Neural crest cell (in vitro differentiated cells): ENCODE measurements around the gene DYRK1B. TPM values are rescaled to one million over a fixed set of nuclear protein-coding genes. Genes with fewer than 3 reads are reported as not detected.

Source experiments
- DNase-seq: peaks from one replicate; pipeline ENCODE4 v3.0.0; 2021; ENCODE audit warnings: low read depth, mixed read lengths, low spot score
- H3K27ac Mint-ChIP-seq: one replicate; pipeline ENCODE4 v1.8.0; 2021; ENCODE audit warnings: mild to moderate bottlenecking, mixed read lengths; ENCODE audit not compliant: unreplicated experiment
- H3K27me3 Mint-ChIP-seq: 2 replicates; pipeline ENCODE4 v1.8.0; 2021; ENCODE audit warnings: low read depth, mild to moderate bottlenecking, mixed read lengths
- H3K36me3 Mint-ChIP-seq: 2 replicates; pipeline ENCODE4 v1.8.0; 2021; ENCODE audit warnings: low read depth, mild to moderate bottlenecking, mixed read lengths
- H3K4me1 Mint-ChIP-seq: 2 replicates; pipeline ENCODE4 v1.8.0; 2021; ENCODE audit warnings: mixed read lengths
- H3K4me3 Mint-ChIP-seq: one replicate; pipeline ENCODE4 v1.8.0; 2021; ENCODE audit warnings: mild to moderate bottlenecking, mixed read lengths
- H3K9me3 Mint-ChIP-seq: 2 replicates; pipeline ENCODE4 v1.8.0; 2021; ENCODE audit warnings: mixed read lengths
- total RNA-seq: library from RNA; stranded (reverse); gene quantifications from 2 replicates; pipeline ENCODE4 v1.2.1, GENCODE V29; 2021
- TF ChIP-seq, protein P1 (sequence below): fragments of 200-600 bp; sonication (generic); conservative IDR thresholded peaks from 2 replicates; pipeline ENCODE4 v1.5.0; 2021; ENCODE audit warnings: antibody characterized with exemption, mild to moderate bottlenecking

The DYRK1B gene
- total RNA-seq, 1 donor from 2014 or later: 44.9 TPM

DNA sequence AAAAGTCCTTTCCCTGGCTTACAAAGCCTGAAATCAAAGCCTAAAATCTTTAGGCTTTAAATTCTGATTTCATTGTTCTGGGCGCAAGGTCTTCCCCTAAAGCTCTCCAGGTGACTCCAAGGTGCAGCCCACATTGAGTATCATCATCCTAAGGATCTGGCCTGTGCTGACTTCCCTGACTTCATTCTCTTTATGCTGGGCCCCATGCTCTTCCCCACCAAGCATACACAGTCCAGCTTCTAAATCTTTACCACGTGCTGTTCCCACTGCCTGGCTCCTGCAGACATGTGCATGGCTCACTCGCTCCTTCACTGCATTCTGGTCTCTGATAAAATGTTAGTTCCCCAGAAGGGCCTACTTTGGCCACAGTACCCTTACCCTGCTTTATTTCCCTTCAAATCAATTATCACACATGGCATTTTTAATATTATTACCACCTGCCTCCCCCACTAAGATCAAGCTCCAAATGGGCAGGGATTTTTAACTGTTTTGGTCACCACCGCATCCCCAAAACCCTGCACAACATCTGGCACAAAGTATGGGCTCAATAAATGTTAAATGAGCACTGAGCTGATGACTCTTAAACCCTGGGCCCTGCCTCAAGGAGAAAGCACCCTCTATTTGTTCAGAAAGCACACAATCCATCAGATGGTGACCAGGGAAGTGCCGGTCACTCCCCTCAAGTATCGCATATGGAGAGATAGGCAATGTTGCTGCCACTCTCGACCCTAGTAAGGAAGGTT, 8.9 kb upstream of the DYRK1B start:
- TF ChIP-seq, protein P1, sequence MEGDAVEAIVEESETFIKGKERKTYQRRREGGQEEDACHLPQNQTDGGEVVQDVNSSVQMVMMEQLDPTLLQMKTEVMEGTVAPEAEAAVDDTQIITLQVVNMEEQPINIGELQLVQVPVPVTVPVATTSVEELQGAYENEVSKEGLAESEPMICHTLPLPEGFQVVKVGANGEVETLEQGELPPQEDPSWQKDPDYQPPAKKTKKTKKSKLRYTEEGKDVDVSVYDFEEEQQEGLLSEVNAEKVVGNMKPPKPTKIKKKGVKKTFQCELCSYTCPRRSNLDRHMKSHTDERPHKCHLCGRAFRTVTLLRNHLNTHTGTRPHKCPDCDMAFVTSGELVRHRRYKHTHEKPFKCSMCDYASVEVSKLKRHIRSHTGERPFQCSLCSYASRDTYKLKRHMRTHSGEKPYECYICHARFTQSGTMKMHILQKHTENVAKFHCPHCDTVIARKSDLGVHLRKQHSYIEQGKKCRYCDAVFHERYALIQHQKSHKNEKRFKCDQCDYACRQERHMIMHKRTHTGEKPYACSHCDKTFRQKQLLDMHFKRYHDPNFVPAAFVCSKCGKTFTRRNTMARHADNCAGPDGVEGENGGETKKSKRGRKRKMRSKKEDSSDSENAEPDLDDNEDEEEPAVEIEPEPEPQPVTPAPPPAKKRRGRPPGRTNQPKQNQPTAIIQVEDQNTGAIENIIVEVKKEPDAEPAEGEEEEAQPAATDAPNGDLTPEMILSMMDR: peak; percentile 8
- H3K27ac Mint-ChIP-seq: peak overlapping the region; percentile 79
- H3K27me3 Mint-ChIP-seq: no peaks in the 10 kb centered on the region
- no peaks in the 10 kb centered on the region for H3K9me3 Mint-ChIP-seq
- H3K4me1 Mint-ChIP-seq: peaks cover 41% of the 10 kb centered on the region
- H3K4me3 Mint-ChIP-seq: peak overlapping the region; percentile 24
- DNase-seq: no peak
- H3K36me3 Mint-ChIP-seq: peaks cover 3% of the 10 kb centered on the region

DNA sequence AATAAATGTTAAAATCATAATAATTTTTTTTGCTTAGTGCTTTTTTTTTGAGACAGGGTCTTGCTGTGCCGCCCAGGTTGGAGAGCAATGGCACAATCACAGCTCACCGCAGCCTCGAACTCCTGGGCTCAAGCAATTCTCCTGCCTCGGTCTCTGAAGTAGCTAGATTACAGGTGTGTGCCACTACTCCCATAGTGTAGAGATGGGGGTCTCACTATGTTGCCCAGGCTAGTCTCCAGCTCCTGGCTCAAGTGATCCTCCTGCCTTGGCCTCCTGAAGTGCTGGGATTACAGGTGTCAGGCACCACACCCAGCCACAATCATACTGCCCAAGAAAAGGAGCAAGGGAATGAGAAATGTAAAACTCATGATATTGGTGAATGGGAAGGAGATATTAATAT, 7.1 kb upstream of the DYRK1B start:
- Mint-ChIP-seq H3K9me3 (no peaks in the 10 kb centered on the region), H3K4me3 (no peak overlapping the region), H3K36me3 (peaks cover 9% of the 10 kb centered on the region), H3K4me1 (peaks cover 33% of the 10 kb centered on the region), H3K27me3 (no peaks in the 10 kb centered on the region), H3K27ac (peak overlapping the region; percentile 78)
- no peak for DNase-seq
- TF ChIP-seq, protein P1: no peak

DNA sequence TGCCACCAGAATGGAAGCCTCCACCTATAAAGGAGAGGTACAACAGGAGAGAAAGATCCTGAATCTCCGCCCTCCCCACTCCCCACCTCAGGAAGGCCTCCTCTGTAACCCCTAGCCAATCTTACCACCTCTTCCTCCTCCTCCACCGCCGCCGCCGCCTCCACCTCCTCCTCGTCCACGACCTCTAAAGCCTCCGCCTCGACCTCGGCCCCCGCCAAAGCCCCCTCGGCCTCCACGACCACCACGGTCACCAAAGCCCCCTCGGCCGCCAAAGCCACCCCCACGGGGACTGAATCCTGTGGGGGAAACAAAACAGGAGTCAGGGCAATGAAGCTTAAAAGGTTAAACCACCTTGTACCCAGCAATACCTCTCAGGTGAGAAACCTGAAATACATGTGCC, 6.5 kb upstream of the DYRK1B start:
- H3K27me3 Mint-ChIP-seq: no peaks in the 10 kb centered on the region
- no peak for DNase-seq
- TF ChIP-seq, protein P1: no peak
- H3K4me3 Mint-ChIP-seq: no peak overlapping the region
- H3K9me3 Mint-ChIP-seq: no peaks in the 10 kb centered on the region
- peaks cover 33% of the 10 kb centered on the region for H3K4me1 Mint-ChIP-seq
- no peak overlapping the region for H3K27ac Mint-ChIP-seq
- H3K36me3 Mint-ChIP-seq: peaks cover 9% of the 10 kb centered on the region

DNA sequence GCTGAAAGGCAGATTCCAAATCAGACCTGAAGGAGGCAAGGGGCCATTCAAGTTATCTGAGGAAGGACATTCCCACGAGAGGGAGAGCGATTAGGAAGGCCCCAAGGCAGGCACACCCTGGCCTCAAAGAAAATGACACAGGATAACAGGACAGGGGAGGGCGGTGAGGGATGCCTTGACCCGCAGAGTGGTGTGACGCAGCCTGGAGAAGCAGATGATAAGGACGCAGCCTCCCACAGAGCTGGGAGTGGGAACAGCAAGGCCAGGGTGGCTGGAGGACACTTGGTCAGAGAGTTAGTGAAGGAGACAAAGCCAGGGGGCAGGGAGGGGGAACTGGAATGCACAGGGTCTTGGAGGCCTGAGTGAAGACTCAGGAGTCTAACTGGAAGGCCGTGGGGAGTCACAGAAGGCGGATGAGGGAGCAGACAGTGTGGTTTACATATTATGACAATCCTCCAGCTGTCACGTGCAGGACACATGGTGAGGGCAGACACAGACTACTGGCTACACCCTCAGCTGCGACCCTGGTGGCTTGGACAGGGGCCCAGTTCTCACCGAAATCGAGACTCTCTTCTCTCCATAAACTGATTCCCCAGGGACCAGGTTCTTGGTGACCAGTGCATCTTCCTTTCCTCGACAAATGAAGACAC, 5.8 kb upstream of the DYRK1B start:
- peak overlapping the region; percentile 27 for H3K4me3 Mint-ChIP-seq
- peaks cover 9% of the 10 kb centered on the region for H3K36me3 Mint-ChIP-seq
- peak overlapping the region; percentile 8 for H3K27ac Mint-ChIP-seq
- H3K4me1 Mint-ChIP-seq: peaks cover 26% of the 10 kb centered on the region
- TF ChIP-seq, protein P1: no peak
- H3K27me3 Mint-ChIP-seq: no peaks in the 10 kb centered on the region
- no peaks in the 10 kb centered on the region for H3K9me3 Mint-ChIP-seq
- DNase-seq: no peak

DNA sequence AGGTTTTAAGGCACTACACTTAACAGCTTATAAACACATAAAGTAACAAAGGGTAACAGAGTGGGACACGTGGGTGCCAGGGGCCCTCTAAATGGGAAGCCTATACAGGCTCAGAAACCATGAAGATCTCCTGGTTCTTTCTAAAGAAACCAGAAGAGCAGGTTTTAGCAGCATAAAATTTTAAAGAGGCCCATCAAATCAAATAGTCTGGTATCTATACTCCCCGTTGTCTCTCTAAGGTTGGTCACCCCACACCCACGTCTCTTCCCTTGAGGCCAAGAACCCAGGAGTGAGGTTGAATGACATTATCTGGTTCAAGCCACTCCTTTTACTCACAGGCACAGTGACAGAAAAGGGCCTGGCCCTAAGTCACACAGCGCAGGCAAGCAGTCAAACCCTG, 4.6 kb upstream of the DYRK1B start:
- H3K27ac Mint-ChIP-seq: no peak overlapping the region
- H3K4me3 Mint-ChIP-seq: no peak overlapping the region
- H3K9me3 Mint-ChIP-seq: no peaks in the 10 kb centered on the region
- no peaks in the 10 kb centered on the region for H3K27me3 Mint-ChIP-seq
- DNase-seq: no peak
- H3K4me1 Mint-ChIP-seq: peaks cover 20% of the 10 kb centered on the region
- H3K36me3 Mint-ChIP-seq: peaks cover 12% of the 10 kb centered on the region
- TF ChIP-seq, protein P1: no peak
